Stimulated activated CD8-positive, alpha-beta memory T cell treated with anti-CD3 and anti-CD28 coated beads, Interleukin-12 subunit alpha, Interleukin-12 subunit beta, amount 100 ng/mL, for 1 hour (primary cell): Measurements from ENCODE around the gene SCD5.

Source experiments
- DNase-seq: peaks from one replicate; pipeline ENCODE4 v3.0.0-alpha.2; 2020; ENCODE audit warnings: low read depth

Gene SCD5

GRCh38 chr4:82691431-82691830 is 107.2 kb downstream of the SCD5 start:
- DNase-seq, result no peak

DNA sequence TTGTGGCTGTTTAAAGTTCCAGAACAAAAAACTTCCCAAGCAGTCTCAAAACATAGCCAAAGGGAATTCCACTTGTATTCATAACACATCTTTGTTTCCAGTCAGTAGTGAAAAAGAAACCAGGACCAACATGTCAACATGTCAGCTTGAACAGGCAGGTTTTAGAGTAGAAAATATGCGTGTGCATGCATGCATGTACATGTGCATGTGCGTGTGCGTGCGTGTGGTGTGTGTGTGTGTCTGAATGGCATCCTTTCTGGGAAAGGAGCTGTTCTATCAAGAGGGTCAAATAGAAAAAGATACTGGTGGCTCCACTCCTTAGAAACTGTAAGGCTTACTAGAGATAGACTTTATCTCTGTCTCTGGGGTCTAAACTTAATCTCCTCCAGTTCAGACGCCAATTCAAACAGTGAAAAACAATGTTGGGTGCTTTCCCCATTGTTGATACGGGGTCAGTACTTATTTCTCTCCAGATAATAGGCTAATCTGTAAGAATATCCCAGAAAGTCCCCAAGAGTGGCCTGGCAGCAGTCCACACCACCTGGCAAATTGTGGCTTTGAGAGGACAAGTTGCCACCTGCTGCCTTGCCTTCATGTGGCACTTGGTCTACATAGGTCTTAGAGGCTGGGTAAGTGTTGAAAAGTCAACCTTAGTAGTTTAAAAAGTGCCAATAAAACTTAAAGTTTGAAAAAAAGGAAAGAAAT is 110.4 kb downstream of the SCD5 start:
- no peak for DNase-seq

DNA sequence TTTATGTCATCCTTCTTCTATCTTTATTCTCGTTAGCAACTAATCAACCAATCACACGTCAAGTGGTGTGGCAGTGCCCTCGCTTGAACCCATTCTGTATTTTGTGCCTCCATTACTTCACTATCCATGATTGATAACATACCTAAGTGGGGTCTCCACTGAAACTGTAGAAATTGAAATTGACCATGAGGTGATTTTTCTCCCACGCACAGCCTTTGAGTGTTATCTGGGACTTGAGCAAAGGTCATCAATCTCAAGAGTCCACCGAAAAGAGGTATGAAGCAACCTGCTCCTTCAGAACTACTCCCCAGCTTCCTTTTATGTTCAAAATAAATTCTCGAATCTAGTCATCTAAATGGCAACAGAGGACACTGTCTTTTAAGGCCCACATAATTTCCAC is 111.1 kb downstream of the SCD5 start:
- no peak for DNase-seq

DNA sequence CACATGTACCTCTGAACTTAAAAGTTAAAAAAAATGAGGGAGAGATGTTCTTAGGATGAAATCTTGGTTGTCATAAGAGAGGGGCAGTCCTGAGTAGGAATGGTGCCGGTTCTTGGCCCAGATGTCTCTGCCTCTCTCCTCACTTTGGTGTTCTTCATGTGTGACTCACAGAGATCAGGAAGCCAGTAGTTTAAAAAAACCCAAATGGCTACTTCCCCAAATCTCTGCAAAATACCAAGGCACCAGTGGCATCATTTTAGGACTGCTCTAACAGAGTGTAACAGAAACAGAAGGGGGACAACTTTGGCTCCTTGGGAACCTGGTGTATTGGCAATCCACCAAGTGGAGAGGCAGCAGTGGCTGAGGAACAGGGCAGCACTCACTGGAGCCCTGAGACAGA is 116.8 kb downstream of the SCD5 start:
- DNase-seq, result no peak

GRCh38 chr4:82680834-82681233 is 117.8 kb downstream of the SCD5 start:
- DNase-seq, result no peak

GRCh38 chr4:82679531-82679930 is 119.1 kb downstream of the SCD5 start:
- no peak for DNase-seq

DNA sequence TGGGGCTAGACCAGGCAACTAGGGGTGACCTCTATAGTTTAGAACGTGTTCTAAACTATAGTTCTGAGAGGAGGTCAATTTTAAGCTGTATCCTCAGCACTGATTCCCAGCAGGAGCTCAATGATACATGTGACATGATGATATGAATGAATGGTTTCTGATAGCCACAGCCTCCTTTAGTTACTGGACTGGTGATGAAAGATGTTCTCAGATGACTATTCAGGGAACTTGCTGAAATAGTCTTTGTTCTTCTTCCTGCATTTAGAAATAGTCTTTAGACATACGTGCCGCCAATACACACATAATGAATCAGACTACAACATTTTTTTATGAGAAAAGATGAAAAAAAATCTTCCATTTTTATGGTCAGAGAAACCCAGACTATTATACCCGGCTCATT is 120.5 kb downstream of the SCD5 start:
- no peak for DNase-seq

GRCh38 chr4:82677327-82677726 is 121.3 kb downstream of the SCD5 start:
- DNase-seq, result no peak

DNA sequence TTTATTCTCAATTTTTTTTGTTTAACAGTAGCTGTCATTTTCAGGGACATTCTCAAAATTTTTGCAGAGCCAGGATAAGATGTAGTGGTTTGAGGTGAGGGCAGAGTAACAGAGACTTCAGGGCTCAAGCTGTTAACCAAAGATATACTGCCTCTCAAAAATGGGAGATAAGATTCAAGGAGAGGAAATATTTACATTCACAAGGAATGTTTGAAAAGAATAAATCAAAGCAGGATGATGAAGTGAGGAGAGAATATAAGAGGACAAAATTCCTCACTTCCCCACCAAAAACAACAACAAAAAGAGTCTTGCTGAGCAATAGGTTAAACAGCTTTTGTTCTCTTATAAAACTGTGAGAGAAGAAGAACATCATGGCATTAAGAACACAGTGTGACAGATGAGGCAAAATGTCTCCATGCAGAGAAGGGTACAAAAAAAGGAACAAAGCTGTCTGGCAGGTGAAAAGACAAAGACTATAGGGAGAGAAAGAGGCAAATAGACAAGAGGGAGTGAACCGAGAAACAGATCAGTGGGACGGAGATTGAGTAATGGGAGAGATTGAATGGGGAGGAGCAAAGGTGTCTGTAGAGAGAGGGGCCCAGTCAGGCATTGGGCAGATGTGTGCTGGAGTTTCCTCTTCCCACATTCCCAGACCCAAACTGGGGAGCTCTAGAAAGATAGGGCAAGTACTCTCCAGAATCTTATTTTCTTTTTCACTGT is 130.7 kb downstream of the SCD5 start:
- no peak for DNase-seq

GRCh38 chr4:82666970-82667665 is 131.5 kb downstream of the SCD5 start:
- no peak for DNase-seq

GRCh38 chr4:82661181-82661992 is 137.2 kb downstream of the SCD5 start:
- no peak for DNase-seq

DNA sequence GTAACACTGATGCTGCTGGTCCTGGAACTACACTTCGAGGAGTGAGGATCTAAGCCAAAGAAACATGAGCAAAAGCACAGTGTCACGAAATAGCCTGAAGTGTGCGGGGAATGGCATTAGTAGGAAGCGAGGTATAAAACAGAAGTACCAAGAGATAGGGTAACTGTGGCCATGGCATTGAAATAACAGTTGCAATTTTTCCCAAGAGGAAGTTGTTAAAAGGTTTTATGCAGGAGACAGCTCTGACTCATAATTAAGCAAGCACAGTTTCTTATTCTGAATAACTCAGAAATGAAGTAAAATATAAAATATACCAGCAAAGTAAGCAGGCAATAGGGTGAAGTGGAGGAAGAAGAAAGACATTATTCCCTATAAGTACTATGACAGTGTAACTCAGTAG is 146.5 kb downstream of the SCD5 start:
- no peak for DNase-seq

- no peak for DNase-seq
Observed at GRCh38 chr4:82650868-82651267, 147.7 kb downstream of the SCD5 start.

DNA sequence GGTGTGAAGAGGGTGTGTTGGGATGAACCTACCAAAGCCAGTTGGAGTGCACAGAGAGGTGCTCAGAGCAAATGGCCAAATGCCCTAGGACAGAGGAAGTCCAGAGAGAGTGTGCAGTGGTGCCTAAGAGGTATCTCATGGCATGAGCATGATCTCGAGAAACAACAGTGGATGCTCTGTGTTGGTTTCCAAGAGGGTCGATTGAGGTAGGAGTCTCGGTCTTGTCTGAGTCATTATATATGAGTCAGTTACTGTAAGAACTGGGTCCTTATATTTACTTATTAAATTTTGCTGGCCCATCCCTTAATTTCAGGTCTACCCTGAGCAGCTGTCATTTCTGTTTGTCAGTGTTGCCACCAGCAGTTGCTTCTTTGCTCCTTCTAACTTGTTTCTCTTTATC is 150.2 kb downstream of the SCD5 start:
- DNase-seq, result no peak

DNA sequence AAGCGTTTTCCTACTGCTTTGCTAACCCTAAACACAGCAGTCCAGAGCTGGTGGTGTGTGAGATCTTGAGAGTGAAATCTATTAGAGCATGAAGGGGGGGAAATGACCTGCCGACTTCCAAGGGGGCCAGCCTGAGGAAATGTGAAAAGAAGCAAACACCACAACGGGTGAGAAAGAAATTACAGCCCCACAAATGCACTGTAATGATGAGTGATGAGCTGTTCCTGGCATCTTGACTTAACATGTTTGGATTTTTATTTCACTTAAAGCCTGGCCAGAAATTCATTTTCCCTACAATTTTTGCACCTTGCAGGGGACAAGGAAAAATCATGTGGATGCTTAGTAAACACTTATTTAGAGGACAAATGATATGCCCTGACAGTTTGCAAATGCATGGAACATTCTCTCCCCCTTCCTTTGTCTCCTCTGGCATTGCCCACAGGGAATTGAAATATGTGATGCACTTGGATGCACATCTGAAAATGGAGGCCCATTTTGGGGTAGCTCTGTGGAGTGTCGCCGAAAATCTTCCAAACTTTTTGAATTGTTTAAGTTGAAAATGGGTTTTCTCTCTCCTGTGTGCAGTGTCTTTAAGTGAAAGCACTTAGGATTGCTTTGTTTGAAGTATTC is 152.5 kb downstream of the SCD5 start:
- DNase-seq, result no peak

DNA sequence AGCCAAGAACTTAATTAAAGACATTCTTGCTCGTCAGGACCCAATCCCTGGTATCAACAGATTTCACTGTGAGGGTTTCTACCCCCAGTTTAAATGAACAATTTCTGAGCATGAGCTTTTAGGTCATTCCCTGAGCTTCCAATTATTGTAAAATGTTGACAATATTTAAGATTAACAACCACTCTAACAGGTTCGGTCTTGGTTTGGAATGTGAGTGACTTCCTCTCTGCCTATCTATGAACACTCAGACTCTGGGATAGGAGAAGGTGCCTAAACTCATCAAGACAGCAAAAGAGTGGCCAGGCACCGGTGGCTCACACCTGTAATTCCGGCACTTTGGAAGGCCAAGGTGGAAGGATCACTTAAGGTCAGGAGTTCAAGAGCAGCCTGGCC is 153.9 kb downstream of the SCD5 start:
- no peak for DNase-seq

- no peak for DNase-seq
Observed at GRCh38 chr4:82643994-82644733, 154.4 kb downstream of the SCD5 start.

- DNase-seq, result no peak
Observed at GRCh38 chr4:82642331-82642730, 156.3 kb downstream of the SCD5 start.

GRCh38 chr4:82640540-82640939 is 158.1 kb downstream of the SCD5 start:
- DNase-seq, result no peak

- DNase-seq, result no peak
Observed at GRCh38 chr4:82639971-82640370, 158.6 kb downstream of the SCD5 start.

DNA sequence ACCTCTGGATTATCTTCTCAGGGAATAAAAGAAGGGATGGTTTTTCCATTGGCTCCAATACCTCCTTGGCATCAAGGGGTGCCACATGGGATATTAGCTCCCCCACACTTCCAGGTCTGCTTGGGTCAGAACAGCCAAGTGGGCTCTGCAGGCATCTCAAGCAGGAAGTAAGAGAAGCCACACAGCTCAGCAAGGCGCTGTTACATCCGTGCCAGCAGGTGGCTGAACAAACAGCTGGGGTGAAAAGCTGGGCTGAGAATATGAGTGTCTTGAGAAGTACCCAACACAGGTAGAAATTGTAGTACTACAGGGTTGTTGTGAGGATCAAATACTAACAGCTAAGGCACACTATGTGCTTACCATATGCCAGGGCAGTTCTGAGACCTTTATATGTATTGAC is 160.1 kb downstream of the SCD5 start:
- no peak for DNase-seq
